ENCODE measurements around the gene ACTL8. TPM values are rescaled to one million over a fixed set of nuclear protein-coding genes. Genes with fewer than 3 reads are reported as not detected.

The ACTL8 gene
- total and polyA plus RNA-seq, 11 donors: not detected

DNA sequence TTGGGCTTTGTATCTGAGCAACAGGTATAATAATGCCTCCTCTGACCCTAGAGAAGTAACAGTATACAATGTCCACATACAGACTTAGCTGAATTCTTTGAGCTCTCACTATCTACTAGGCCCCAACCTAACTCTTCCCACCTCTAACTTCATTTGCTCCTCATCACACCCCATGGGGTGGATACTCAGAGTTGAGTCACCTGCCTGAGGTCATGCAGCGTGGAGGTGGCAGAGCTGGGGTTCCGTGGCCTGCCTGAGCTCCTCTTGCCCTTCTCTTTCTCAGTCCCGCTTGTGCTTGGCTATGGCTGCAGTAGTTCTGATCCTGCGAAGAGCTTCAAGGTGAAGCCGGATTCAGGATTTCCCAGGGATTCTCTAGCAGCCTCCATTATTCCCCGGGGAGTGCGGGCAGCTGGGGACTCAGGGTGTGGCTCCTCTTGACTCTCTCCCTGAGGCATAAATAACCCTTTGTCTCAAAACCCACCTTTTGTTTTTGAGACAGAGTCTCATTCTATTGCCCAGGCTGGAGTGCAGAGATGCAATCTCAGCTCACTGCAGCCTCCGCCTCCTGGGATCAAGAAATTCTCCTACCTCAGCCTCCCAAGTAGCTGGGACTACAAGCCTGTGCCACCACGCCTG is 29.9 kb upstream of the ACTL8 start:
- TF ChIP-seq POLR2A (IDR thresholded peaks at IDR 0.05): no peak
- TF ChIP-seq, protein P1, sequence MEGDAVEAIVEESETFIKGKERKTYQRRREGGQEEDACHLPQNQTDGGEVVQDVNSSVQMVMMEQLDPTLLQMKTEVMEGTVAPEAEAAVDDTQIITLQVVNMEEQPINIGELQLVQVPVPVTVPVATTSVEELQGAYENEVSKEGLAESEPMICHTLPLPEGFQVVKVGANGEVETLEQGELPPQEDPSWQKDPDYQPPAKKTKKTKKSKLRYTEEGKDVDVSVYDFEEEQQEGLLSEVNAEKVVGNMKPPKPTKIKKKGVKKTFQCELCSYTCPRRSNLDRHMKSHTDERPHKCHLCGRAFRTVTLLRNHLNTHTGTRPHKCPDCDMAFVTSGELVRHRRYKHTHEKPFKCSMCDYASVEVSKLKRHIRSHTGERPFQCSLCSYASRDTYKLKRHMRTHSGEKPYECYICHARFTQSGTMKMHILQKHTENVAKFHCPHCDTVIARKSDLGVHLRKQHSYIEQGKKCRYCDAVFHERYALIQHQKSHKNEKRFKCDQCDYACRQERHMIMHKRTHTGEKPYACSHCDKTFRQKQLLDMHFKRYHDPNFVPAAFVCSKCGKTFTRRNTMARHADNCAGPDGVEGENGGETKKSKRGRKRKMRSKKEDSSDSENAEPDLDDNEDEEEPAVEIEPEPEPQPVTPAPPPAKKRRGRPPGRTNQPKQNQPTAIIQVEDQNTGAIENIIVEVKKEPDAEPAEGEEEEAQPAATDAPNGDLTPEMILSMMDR (IDR thresholded peaks at IDR 0.05): no peak
- Histone ChIP-seq H3K4me3 (no peak overlapping the region), H3K9me3 (no peaks in the 10 kb centered on the region), H3K36me3 (no peaks in the 10 kb centered on the region), H3K27me3 (peaks cover 0 to 16% (median 0%) of the 10 kb centered on the region in 9 donors), H3K4me1 (no peaks in the 10 kb centered on the region), H3K27ac (no peak overlapping the region)
- WGBS, 4 donors: 86 to 90% (median 88%) methylated on average over 9 of the region's 9 CpGs
- ATAC-seq (no peak), DNase-seq (peak in 1 of 5 donors; percentile 3)
- intact Hi-C loops (cut with DNase I): no loop called here

DNA sequence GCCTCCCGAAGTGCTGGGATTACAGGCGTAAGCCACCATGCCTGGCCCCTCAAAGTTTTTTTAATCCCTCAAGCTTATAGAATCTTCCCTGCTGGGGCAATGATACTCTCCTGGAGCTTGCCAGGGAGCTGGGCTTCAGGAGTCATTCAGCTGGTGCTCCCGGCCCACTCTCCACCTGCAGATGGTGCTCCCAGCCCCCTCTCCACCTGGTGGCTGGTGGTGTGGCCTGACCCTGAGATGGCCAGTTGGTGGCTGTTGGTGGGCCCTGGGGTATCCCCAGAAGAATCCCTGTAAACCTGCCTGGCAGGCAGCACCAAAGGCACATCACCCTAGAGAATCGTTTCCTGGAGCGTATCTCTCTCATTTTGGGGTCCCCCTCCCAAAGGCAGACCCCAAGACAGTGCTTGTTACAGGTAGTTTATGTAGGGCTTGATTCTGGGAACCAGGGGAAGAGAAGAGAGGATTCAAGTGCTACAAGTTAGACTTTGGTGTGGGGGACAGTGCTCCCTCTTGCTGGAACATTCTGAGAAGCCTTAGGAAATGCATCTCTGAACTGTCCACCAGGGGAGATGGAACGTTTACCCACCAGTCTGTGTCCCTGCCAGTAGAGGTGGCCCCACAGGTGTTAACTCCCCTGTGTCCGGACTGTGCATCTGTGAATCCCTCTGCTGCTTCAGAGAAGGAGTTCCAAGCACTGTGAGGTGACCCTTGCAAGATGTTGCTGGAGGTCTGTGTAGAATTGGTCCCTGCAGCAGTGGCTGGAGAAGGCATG is 29.1 kb upstream of the ACTL8 start:
- TF ChIP-seq, protein P1 (IDR thresholded peaks at IDR 0.05): no peak
- no peaks in the 10 kb centered on the region for H3K36me3 ChIP-seq
- DNase-seq (peak in 1 of 5 donors; percentile 45), ATAC-seq (no peak)
- H3K4me3 ChIP-seq: no peak overlapping the region
- 66 to 72% (median 68%) methylated on average over 7 of the region's 7 CpGs for WGBS, 4 donors
- peaks cover 0 to 17% (median 0%) of the 10 kb centered on the region in 9 donors for H3K27me3 ChIP-seq
- no peaks in the 10 kb centered on the region for H3K4me1 ChIP-seq
- H3K9me3 ChIP-seq: no peaks in the 10 kb centered on the region
- no peak overlapping the region for H3K27ac ChIP-seq
- intact Hi-C loops (cut with DNase I): no loop called here

DNA sequence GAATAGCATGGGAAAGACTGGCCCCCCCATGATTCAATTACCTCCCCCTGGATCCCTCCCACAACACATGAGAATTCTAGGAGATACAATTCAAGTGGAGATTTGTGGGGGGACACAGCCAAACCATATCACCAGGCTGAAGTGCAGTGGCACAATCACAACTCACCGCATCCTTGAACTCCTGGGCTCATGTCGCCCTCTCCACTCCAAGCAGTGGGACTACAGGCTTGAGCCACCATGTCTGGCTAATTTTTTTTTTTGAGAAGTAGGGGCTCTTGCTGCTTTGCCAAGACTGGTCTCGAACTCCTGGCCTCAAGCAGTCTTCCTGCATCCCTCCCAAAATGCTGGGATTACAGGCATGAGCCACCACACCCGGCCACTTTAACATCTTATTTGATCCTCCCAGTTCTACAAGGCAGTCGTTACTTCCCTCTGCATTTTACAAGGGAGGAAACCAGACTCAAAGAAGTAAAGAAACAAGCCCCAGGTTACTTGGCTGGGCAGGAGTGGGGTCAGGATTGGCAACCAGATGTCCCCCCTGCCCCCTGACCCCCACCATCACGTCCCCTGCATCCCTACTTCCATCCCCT is 26.9 kb upstream of the ACTL8 start:
- TF ChIP-seq POLR2A (IDR thresholded peaks at IDR 0.05): no peak
- TF ChIP-seq, protein P1 (IDR thresholded peaks at IDR 0.05): no peak
- peak in 1 of 5 donors; percentile 27 for DNase-seq
- WGBS, 4 donors: 84 to 90% (median 85%) methylated on average over 6 of the region's 6 CpGs
- H3K9me3 ChIP-seq: no peaks in the 10 kb centered on the region
- H3K4me3 ChIP-seq: no peak overlapping the region
- ATAC-seq: no peak
- no peaks in the 10 kb centered on the region for H3K36me3 ChIP-seq
- H3K27ac ChIP-seq: no peak overlapping the region
- H3K4me1 ChIP-seq: no peaks in the 10 kb centered on the region
- intact Hi-C loops (cut with DNase I): no loop called here
- peaks cover 0 to 22% (median 0%) of the 10 kb centered on the region in 9 donors for H3K27me3 ChIP-seq

DNA sequence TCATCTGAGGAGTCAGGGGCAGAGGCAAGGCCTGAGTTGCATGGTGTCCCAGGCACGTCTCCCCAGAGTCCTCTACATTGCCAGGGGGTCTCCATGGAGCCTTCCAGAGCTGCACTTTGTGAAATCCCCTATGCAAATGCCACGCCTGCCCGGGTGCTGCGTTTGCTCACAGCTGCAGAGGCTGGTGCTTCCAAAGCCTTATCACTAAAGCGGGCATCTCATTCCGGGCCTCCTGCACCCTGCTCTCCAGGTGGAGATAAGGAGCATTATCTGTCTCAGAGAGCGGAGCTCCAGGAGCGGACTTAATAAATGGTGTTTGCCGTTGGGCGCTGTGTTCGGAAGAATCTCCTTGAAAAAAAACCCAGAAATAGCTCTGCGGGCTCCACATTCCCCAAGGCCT is 25.9 kb upstream of the ACTL8 start:
- H3K27me3 ChIP-seq: peaks cover 0 to 22% (median 0%) of the 10 kb centered on the region in 9 donors
- ATAC-seq (no peak), DNase-seq (peak in 1 of 5 donors; percentile 33)
- intact Hi-C loops (cut with DNase I): no loop called here
- TF ChIP-seq, protein P1 (IDR thresholded peaks at IDR 0.05): no peak
- no peak for TF ChIP-seq POLR2A (IDR thresholded peaks at IDR 0.05)
- no peak overlapping the region for H3K27ac ChIP-seq
- WGBS, 4 donors: 51 to 70% (median 62%) methylated on average over 9 to 12 of the region's 12 CpGs
- no peak overlapping the region for H3K4me3 ChIP-seq
- no peaks in the 10 kb centered on the region for H3K9me3 ChIP-seq
- no peaks in the 10 kb centered on the region for H3K4me1 ChIP-seq
- no peaks in the 10 kb centered on the region for H3K36me3 ChIP-seq

All from heart left ventricle (tissue), 16 donors.